Activated T-helper 9 cell treated with anti-CD3 and anti-CD28 coated beads, Interleukin-2, amount 50 U/mL, for 16 hours (primary cell): ENCODE measurements around the gene BAHCC1.
"Not testable (repeated sequence)": the region's sequence is repeated elsewhere in the genome, so short reads cannot be mapped to it uniquely, and the experiment has no call there.

Source experiments
- DNase-seq: peaks from one replicate; pipeline ENCODE4 v3.0.0-alpha.2; 2020; ENCODE audit warnings: low read depth

Gene BAHCC1

DNA sequence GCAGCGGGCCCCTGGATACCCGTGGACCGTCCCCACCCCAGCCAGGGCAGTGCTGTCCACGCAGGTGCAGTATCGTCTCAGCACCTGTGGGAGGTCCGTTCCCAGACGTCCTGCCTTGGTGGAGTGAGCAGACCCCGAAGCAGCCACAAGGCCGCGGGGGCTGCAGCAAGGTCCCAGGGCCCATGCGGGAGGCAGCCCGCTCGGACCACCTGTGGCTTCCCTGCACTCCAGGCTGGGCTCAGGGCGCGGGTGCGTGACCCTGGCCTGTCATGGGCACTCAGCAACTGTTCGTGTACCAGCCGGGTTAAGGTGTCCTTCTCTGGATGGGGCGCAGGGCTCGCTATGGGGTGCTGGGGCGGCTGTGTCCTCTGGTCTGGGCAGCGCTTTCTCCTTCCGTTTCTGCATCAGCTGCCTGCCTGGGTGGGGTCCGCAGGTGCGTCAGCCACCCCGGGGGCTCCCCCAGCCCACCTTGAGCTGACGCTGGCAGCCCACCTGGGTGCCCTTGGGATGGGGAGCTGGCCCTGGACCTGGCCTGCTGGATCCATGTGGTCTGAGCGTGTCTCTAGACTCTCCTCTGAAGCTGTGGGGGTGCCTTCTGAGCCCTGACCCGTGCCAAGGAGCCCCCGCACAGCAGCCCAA is 18.4 kb downstream of the BAHCC1 start:
- DNase-seq = no peak

DNA sequence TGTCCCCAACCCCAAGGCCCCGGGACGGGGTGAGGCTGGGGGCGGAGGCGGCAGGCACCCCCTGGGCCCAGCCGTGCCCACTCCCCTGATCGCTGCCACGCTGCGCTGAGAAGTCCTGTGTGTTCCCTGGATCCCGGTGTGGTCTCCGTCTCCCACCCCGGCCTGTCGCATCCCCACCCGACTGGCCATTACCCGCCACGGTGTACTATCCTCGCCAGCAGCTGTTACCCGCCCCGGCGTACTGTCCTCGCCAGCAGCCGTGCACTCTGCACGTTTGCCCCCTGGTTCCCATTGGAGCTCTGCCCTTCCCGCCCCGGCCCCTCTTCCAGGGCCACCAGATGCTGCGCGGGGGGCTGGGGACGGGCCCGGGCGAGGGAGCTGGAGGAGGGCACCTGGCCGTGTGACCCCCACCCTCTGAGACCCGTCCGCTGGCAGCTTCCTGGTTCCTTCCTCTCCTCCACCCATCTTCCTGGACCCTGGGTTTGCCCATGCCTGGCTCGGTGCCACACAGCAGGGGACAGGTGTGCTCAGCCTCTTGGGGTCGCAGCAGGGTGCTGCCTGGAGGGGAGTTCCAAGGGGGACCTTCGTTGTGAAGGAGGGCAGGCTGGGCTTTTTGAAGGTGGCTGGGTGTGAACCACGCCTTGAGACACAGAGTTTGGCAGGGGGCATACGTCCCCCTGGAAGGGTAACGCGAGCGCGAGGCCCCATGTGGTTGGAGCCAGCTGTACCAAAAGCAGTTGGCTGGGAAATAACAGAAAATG is 19.7 kb downstream of the BAHCC1 start:
- DNase-seq = no peak

DNA sequence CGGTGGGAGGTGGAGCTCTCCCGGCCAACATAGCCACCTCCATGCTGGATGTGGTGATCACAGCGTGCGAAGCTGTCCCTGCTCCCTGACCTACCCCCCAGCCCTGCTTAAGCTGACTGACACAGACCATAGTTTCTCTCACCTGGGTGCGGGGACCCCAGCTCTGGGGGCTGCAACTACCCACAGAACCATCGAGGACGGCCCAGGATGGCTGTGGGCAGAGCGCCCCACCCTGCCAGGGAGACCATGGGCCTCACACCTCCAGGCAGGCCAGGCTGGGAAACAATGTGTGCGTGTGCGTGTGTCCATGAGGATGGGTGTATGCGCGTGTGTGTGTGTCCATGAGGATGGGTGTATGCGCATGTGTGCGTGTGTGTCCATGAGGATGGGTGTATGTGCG is 20.4 kb downstream of the BAHCC1 start:
- no peak for DNase-seq

DNA sequence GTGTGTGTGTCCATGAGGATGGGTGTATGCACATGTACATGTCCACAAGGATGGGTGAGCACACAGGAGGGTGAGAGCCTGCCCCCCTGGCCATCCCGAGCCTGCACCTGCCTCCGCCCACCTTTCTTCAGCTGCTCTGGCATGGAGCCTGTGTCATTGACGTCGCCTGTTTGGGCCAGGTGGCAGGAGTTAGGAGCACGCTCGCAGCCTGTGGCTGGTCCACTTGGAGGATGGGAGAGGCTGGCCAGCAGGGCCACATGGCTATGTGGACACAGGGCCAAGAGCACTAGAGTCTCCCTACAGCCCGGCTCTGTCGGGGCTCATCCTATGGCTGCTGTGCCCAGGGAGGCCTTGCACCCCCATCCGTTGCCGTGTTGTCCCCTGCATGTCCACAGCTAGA is 21.4 kb downstream of the BAHCC1 start:
- no peak for DNase-seq

DNA sequence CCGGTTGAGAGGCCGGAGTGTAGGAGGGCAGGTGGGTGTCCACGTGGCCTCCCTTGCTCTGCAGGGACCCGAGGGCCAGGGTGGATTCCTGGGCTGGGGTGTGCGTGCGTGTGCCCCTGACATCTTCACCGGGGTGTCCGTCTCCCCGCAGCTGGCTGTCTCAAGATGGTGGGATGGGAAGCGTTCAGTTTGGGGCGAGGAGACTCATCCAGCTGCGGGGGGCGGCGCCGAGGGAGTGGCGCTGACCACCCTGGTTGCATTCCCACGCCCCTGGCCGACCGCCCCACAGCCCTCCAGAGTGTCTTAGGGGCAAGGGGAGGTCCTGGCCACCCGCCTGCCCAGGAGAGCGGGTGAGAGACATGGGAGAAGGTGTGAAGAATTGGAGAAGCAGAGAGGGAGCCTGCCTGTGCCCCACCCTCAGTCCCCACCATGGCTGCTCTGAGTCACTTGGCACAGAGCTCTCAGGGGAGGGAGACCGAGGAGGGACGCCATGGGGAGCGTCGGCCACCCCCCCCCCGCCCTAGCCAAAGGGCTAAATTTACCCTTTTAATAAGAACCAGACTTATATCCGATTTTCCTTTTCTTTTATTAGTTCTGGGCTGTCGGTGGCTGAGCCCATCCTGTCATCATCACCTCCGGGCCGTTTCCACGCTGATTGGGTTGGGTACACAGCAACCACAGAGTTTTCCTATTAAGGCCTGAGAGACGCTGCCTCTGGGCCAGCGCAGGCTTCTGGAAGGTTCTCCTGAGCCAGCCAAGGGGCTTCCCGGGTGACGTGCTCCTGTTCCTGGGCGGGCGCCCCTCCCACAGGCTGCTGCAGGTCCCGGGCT is 22.0 kb downstream of the BAHCC1 start:
- DNase-seq = no peak

DNA sequence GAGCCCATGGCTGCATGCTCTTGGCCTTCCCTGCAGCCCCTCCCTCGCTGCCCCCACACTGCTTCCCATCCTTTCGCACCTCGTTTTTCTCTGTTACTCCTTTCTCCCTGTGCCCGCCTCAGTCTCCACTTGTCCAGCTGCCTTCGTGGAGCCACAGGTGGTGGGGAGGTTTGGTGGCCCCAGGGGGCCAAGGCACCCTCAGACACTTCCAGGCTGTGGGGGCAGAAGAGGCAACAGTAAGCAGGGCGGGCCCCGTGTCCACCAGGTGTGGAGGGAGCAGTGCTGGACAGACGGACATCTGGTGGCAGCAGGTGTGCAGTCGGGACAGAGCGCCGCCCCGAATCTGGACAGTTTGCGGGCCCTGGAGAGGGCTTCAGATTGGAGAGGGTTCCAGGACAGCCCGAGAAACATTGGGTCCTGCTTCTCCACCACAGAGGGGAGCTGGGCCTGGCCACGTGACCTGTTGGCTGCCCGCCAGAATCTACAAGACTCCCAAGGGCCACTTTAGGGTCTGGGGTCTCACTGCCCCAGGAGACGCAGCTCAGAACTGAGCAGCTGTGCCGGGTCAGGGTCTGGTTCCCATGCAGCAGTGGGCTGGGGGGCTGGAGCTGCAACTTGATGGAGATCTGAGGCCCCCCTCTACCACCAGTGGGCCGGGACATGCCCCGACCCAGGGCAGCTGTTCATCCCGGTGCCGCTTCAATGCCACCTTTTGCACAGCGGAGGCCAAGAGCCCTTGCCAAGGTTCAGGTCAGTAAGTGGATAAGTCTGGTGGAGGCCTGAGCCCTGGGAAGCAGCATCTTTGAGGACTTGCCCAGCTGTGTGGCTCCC is 22.8 kb downstream of the BAHCC1 start:
- DNase-seq = no peak

DNA sequence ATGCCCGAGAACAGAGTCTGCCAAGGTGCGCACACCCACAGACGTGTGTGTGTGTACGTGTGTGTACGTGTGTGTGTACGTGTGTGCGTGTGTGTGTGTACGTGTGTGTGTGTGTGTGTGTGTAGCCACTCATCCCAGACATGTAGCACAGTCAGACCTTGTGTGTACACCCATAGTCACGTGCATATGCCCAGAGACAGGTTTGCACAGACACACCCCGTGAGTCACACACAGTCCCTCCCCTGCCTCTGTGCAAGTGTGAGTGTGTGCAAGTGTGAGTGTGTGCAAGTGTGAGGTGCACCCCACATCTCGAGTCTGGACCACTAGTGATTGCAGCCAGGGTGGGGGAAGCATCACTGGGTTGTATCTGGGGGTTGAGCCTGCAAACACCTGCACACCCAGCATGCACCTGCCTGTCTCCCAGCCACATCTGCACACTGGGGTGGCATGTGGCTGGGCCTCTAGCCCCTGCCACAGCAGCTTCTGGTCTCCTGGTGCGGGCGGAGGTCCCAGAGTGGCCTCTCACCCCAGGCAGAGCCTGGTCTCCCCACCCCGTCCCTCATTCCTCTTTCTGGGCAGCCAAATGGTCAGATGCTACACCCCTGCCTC is 23.6 kb downstream of the BAHCC1 start:
- no peak for DNase-seq

DNA sequence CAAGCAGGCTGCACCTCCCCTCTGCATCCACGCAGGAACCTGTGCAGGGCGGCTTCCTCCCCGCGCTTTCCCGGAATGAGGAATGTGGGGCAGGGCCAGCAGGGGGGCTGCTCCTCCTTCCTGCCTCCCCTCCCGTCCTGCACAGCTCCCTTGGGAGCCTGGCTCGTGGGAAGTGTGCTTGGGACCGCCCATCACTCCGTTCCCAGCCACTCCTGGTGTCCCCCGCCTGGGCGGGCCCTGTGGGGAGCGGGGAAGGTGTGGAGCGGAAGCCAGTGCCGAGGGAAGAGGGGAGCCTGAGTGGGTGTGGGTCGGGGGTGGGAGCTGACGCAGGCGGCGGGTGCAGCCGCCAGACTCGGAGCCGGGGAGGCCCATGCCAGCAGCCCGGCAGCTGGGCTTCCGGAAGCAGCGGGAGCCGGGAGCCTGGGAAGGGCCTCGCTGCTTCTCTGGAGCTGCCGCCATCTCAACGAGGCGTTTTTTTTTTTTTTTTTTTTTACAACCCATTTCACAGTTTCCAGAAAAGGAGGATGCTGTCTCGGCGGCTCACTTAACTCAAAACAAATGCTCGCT is 24.1 kb downstream of the BAHCC1 start:
- DNase-seq = no peak

DNA sequence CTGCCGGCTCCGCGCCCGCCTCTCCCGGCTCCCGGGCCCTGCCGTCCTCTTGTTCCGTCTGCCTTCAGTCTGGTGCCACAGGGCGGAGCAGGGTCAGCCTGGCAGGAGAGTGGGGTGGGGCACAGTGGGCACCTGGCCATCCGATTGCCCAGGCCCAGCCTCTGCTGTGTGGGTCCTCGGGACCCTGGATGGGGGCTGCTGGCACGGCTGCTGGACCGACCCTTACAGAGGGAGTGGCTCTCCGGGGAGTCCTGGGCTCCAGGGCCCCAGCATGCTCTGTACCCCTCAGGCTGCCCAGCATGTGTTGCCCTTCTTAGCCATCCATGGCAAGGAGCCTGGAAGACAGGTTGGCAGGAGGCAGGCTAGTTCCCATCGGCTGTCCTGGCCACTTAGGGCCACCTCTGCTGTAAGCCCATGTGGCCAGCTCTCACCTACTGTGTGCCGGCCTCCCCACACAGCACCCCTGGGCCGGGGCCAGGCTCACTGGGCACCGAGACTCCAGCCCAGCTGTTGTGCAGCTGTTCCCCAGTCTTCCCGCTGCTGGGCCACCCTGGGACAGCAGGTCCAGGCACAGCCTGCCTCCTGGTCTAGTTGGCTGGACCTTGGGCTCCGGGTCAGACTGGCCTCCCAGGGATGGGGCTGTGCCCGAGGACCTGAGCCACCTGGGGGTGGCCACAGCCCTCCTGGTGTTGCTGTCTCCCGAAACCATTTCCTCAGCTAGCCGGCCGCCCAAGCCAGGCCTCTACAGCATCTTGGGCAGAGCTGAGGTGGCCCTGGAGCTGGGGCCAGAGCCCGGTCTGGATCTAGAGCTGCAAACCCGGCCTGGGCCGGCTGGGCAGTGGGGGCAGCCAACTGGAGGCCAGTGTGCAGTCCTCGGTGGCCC is 24.9 kb downstream of the BAHCC1 start:
- no peak for DNase-seq

DNA sequence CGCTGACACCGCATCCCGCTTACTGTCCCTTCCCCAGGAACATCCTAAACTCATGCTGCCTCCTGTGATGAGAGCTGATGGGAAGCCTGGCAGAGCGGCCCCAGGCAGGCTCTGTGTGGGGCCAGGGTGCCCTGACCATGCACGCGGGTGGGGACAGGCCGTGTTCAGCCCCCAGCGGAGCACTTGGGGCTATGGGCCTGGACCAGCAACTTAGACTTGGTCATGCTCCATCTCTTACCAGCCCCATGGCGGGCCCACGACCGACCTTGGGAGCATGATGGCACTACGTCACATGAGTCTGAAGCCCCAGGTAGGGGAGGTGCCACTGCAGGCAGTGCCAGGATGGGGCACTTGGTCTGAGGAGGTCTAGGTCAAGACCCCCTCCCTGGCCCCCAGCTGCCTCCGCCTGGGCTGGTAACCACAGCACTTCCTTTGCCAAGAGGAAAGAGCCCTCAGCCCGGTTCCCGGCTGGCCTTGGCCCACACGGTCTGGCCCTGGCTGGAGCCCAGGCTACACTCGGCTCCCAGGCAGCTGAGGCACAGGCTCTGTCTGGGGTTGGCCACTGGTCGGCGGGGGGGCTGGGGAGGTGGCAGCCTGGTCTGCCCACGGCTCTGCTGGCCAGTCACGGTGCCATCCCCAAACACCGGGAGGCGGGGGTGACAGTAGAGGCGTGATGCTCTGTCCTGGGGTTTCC is 25.7 kb downstream of the BAHCC1 start:
- no peak for DNase-seq

DNA sequence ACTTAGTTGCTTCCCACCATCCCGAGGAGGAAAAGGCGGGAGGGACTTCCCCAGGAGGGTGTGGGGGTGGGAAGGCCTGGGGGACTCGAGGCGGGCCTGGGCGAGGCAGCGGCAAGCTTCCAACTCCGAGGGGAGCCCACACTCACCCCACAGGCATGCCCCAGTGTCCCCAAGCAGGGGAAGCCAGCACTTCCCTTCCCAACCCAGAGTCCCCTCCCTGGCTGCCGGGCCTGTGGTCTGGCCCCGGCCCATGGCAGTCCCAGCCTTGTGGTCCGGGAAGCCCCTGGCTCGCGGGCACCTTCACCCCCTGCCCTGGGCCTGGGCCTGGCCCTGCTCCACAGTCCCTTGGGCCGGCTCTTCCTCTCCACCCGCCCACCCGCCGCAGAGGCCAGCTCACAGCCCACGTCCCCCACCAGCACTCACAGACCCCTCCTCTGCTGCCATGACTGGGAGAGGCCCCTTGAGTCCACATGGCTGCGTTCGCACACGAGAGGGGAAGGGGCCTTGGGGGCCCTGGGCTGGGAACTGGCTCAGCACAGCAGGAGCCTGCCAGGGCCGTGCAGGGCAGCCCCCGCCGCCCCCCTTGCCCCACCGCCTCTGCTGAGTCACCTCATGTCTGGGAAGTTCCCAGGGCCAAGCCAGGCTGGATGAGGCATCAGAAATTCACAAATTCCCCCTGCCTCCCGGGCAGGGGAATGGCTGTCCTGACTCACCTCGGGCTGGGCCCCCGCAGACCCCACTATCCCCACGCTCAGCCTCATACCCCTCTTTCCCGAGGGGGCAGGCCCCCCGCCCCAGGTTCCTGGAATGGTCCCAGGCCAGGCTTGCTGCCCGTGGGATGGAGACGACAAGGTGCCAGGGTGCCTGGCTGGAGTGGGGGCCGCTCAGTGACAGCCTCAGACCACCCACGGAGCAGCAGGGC is 27.8 kb downstream of the BAHCC1 start:
- DNase-seq = no peak

DNA sequence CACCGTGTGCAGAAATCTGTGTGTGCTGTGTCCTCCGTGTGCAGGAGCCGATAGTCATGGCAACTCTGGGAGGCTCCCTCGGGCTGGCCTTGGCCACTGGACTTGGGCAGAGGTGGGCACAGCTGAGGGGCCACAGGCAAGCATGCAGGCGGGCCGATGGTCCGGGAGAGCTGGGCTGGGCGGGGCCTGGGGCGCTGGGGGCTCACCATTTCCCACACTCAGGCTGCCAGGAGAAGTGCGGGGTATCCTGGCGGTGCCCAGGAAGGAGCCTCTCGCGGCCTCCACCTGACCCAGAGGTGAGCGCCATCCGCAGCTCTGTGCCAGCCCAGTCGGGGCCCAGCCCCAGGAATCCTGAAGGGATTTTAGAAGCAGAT is 28.4 kb downstream of the BAHCC1 start:
- no peak for DNase-seq

DNA sequence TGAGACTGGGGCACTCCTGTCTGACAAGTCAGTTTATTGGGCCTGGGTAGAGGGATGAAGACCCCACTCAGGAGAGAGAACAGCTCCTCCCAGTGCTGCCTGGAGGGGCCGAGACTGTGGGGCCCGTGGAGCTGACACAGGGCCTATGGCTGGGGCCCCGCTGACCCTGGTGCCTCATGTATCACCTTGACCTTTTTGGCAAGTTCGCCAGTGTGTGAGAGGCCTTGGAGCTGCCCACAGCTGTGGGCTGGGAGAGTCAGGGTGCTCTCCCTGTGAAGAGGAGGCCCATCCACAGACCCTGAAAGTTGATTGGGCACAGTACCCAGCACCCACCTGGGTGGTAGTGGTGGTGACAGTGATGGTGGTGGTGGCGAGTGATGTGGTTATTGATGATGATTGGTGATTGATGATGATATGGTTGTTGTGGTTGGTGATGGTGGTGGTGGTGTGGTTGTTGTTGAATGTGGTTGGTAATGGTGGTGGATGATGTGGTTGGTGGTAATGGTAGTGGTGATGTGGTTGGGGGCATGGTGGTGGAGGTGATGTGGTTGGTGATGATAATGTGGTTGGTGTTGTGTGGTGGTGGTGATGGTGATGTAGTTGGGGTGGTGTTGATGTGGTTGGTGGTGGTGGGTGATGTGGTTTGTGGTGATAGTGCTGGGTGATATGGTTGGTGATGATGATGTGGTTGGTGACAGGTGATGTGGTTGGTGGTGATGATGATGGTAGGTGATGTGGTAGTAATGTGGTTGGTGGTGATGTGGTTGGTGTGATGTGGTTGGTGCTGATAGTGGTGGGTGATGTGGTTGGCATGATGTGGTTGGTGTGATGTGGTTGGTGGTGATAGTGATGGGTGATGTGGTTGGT is 29.1 kb downstream of the BAHCC1 start:
- no peak for DNase-seq

DNA sequence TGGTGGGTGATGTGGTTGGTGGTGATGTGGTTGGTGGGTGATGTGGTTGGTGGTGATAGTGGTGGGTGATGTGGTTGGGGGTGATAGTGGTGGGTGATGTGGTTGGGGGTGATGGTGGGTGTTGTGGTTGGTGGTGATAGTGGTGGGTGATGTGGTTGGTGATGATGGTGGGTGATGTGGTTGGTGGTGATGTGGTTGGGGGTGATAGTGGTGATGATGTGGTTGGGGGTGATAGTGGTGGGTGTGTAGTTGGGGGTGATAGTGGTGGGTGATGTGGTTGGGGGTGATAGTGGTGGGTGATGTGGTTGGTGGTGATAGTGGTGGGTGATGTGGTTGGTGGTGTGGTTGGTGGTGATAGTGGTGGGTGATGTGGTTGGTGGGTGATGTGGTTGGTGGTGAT is 29.8 kb downstream of the BAHCC1 start:
- not testable (repeated sequence) for DNase-seq

DNA sequence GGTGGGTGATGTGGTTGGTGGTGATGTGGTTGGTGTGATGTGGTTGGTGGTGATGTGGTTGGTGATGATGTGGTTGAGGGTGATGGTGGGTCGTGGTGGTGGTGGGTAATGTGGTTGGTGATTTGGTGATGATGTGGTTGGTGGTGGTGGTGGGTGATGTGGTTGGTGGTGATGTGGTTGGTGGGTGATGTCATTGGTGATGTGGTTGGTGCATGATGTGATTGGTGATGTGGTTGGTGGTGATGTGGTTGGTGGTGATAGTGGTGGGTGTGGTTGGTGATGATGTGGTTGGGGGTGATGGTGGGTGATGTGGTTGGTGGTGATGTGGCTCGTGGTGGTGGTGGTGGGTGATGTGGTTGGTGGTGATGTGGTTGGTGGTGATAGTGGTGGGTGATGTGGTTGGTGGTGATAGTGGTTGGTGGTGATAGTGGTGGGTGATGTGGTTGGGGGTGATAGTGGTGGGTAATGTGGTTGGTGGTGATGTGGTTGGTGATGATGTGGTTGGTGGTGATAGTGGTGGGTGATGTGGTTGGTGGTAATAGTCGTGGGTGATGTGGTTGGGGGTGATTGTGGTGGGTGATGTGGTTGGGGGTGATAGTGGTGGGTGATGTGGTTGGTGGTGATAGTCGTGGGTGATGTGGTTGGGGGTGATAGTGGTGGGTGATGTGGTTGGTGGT is 30.6 kb downstream of the BAHCC1 start:
- not testable (repeated sequence) for DNase-seq

DNA sequence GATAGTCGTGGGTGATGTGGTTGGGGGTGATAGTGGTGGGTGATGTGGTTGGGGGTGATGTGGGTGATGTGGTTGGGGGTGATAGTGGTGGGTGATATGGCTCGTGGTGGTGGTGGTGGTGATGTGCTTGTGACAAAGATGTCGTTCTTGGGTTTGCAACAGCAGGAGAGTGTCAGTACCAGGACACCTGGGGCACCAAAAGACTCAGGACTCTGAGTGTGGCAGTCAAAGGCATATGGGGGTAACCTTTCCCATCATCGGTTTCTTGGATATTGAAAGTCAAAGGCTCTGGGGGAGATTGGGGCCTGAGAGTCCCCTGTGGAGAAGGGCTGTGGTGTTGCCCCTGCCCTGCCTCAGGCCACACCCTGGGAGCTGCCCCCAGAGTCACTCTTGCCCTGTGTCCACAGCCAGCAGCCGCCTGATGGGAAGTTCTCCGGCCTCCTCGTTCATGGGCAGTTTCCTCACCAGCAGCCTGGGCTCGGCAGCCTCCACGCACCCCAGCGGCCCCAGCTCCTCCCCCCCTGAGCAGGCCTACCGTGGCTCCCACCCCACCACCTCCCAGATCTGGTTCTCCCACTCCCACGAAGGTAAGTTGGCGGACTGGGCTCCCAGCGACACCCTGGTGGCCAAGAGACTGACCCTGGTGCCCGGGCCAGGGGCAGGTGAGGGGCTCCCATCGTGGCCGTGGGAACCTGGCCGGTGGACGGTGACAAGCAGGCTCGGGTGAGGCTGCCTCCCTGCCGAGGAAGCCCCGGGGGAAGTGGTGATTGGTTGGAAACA is 31.3 kb downstream of the BAHCC1 start:
- no peak for DNase-seq
